Neural cell (in vitro differentiated cells): ENCODE data around the gene ZNF197. TPM values are rescaled to one million over a fixed set of nuclear protein-coding genes. Genes with fewer than 3 reads are reported as not detected.

Experiments used
- H2AFZ ChIP-seq: fragments of 200-600, 300-800 bp; sonication (generic), shearing (Covaris generic); 2 replicates; pipeline ENCODE4 v1.6.0; 2014; ENCODE audit warnings: low read depth, mild to moderate bottlenecking, antibody characterized with exemption, low read length, moderate library complexity
- H3F3A ChIP-seq: fragments of 200-600 bp; shearing (Covaris generic); 2 replicates; pipeline ENCODE4 v1.6.1; 2016; ENCODE audit warnings: mild to moderate bottlenecking, moderate library complexity, mixed read lengths, antibody characterized with exemption, low read length; ENCODE audit not compliant: insufficient read depth, poor library complexity, severe bottlenecking
- H3K27ac ChIP-seq: fragments of 200-600, 300-800 bp; sonication (generic), shearing (Covaris generic); 2 replicates; pipeline ENCODE4 v1.5.1; 2014; ENCODE audit warnings: mild to moderate bottlenecking, low read length, moderate library complexity
- H3K27me3 ChIP-seq: fragments of 300-800, 200-600 bp; sonication (generic), shearing (Covaris generic); 2 replicates; pipeline ENCODE4 v1.6.0; 2014; ENCODE audit warnings: mild to moderate bottlenecking, low read depth, low read length, moderate library complexity; ENCODE audit not compliant: insufficient read depth
- H3K36me3 ChIP-seq: fragments of 300-800, 200-600 bp; sonication (generic), shearing (Covaris generic); 2 replicates; pipeline ENCODE4 v1.5.1; 2014; ENCODE audit warnings: mild to moderate bottlenecking, antibody characterized with exemption, low read length, moderate library complexity; ENCODE audit not compliant: insufficient read depth
- H3K4me2 ChIP-seq: fragments of 300-800, 200-600 bp; sonication (generic), shearing (Covaris generic); 2 replicates; pipeline ENCODE4 v1.6.0; 2014; ENCODE audit warnings: mild to moderate bottlenecking, low read length
- H3K4me3 ChIP-seq: fragments of 300-800, 200-600 bp; sonication (generic), shearing (Covaris generic); 2 replicates; pipeline ENCODE4 v1.5.1; 2014; ENCODE audit warnings: mild to moderate bottlenecking, low read length, moderate library complexity
- H3K79me2 ChIP-seq: fragments of 200-600 bp; shearing (Covaris generic); replicated peaks from 2 replicates; pipeline ENCODE4 v1.6.0; 2014; ENCODE audit warnings: mild to moderate bottlenecking, low read length, moderate library complexity; ENCODE audit not compliant: insufficient read depth
- H3K9ac ChIP-seq: fragments of 300-800, 200-600 bp; sonication (generic), shearing (Covaris generic); 2 replicates; pipeline ENCODE4 v1.6.1; 2016; ENCODE audit warnings: mild to moderate bottlenecking, low read length, mixed read lengths
- H3K9me2 ChIP-seq: fragments of 200-600 bp; shearing (Covaris generic); 2 replicates; pipeline ENCODE4 v1.6.1; 2016; ENCODE audit warnings: mild to moderate bottlenecking, low read length, mixed read lengths; ENCODE audit not compliant: insufficient read depth
- H3K9me3 ChIP-seq: fragments of 200-600, 300-800 bp; sonication (generic), shearing (Covaris generic); 2 replicates; pipeline ENCODE4 v1.6.1; 2016; ENCODE audit warnings: mild to moderate bottlenecking, mixed run types, low read length, moderate library complexity, mixed read lengths
- H4K20me1 ChIP-seq: fragments of 200-600 bp; shearing (Covaris generic); 2 replicates; pipeline ENCODE4 v1.6.1; 2016; ENCODE audit warnings: mild to moderate bottlenecking, mixed run types; ENCODE audit not compliant: insufficient read depth
- EP300 ChIP-seq: fragments of 450-650 bp; conservative IDR thresholded peaks from 2 replicates; pipeline ENCODE4 v1.6.1; 2014; ENCODE audit warnings: antibody characterized with exemption, mild to moderate bottlenecking, moderate library complexity; ENCODE audit not compliant: poor library complexity, severe bottlenecking
- EZH2 ChIP-seq: fragments of 200-600, 300-800 bp; shearing (Covaris generic), sonication (generic); IDR thresholded peaks from 2 replicates; pipeline ENCODE4 v1.6.1; 2014; ENCODE audit warnings: antibody characterized with exemption, low read length, borderline replicate concordance, mild to moderate bottlenecking; ENCODE audit not compliant: insufficient read depth, poor library complexity, severe bottlenecking
- MXI1 ChIP-seq: fragments of 450-650 bp; conservative IDR thresholded peaks from 2 replicates; pipeline ENCODE4 v1.6.1; 2014; ENCODE audit warnings: antibody characterized with exemption, mild to moderate bottlenecking; ENCODE audit not compliant: poor library complexity, severe bottlenecking
- POLR2AphosphoS5 ChIP-seq: IDR thresholded peaks from 2 replicates; pipeline ENCODE4 v1.6.1; 2012
- RAD21 ChIP-seq: fragments of 450-650 bp; conservative IDR thresholded peaks from 2 replicates; pipeline ENCODE4 v1.6.1; 2014; ENCODE audit warnings: antibody characterized with exemption, mild to moderate bottlenecking, moderate library complexity
- SMC3 ChIP-seq: fragments of 450-650 bp; conservative IDR thresholded peaks from 2 replicates; pipeline ENCODE4 v1.6.1; 2014; ENCODE audit warnings: antibody characterized with exemption, mild to moderate bottlenecking, moderate library complexity; ENCODE audit not compliant: poor library complexity
- TAF1 ChIP-seq: IDR thresholded peaks from 2 replicates; pipeline ENCODE4 v1.6.1; 2012; ENCODE audit warnings: low read depth
- polyA plus RNA-seq: library from polyadenylated mRNA; depleted of rRNA; stranded (reverse); fragments of >200 nt; gene quantifications from 2 replicates; pipeline ENCODE4 v1.2.3, GENCODE V29; 2014
- TF ChIP-seq, protein P1 (sequence below): IDR thresholded peaks from 2 replicates; pipeline ENCODE4 v1.6.1; 2012; ENCODE audit warnings: borderline replicate concordance
- TF ChIP-seq, protein P2 (sequence below): fragments of 450-650 bp; IDR thresholded peaks from 2 replicates; pipeline ENCODE4 v1.5.1; 2014; ENCODE audit warnings: antibody characterized with exemption, mild to moderate bottlenecking, moderate library complexity; ENCODE audit not compliant: poor library complexity, severe bottlenecking

The ZNF197 gene
- polyA plus RNA-seq, 1 donor from 2014 or later, result 64.1 TPM

GRCh38 chr3:44659434-44659833 is 34.6 kb downstream of the ZNF197 start:
- H3K36me3 ChIP-seq, result peaks cover 25% of the 10 kb centered on the region
- H2AFZ ChIP-seq, result no peak overlapping the region
- H3K9me3 ChIP-seq, result no peaks in the 10 kb centered on the region
- no peak overlapping the region for H3K9ac ChIP-seq
- H3K79me2 ChIP-seq, result no peaks in the 10 kb centered on the region
- no peak overlapping the region for H3K4me2 ChIP-seq
- no peaks in the 10 kb centered on the region for H3F3A ChIP-seq
- TF ChIP-seq EP300, result no peak
- TF ChIP-seq MXI1, result no peak
- TF ChIP-seq SMC3, result no peak
- TF ChIP-seq RAD21, result no peak
- TF ChIP-seq, protein P1, sequence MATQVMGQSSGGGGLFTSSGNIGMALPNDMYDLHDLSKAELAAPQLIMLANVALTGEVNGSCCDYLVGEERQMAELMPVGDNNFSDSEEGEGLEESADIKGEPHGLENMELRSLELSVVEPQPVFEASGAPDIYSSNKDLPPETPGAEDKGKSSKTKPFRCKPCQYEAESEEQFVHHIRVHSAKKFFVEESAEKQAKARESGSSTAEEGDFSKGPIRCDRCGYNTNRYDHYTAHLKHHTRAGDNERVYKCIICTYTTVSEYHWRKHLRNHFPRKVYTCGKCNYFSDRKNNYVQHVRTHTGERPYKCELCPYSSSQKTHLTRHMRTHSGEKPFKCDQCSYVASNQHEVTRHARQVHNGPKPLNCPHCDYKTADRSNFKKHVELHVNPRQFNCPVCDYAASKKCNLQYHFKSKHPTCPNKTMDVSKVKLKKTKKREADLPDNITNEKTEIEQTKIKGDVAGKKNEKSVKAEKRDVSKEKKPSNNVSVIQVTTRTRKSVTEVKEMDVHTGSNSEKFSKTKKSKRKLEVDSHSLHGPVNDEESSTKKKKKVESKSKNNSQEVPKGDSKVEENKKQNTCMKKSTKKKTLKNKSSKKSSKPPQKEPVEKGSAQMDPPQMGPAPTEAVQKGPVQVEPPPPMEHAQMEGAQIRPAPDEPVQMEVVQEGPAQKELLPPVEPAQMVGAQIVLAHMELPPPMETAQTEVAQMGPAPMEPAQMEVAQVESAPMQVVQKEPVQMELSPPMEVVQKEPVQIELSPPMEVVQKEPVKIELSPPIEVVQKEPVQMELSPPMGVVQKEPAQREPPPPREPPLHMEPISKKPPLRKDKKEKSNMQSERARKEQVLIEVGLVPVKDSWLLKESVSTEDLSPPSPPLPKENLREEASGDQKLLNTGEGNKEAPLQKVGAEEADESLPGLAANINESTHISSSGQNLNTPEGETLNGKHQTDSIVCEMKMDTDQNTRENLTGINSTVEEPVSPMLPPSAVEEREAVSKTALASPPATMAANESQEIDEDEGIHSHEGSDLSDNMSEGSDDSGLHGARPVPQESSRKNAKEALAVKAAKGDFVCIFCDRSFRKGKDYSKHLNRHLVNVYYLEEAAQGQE, result no peak
- TF ChIP-seq, protein P2, sequence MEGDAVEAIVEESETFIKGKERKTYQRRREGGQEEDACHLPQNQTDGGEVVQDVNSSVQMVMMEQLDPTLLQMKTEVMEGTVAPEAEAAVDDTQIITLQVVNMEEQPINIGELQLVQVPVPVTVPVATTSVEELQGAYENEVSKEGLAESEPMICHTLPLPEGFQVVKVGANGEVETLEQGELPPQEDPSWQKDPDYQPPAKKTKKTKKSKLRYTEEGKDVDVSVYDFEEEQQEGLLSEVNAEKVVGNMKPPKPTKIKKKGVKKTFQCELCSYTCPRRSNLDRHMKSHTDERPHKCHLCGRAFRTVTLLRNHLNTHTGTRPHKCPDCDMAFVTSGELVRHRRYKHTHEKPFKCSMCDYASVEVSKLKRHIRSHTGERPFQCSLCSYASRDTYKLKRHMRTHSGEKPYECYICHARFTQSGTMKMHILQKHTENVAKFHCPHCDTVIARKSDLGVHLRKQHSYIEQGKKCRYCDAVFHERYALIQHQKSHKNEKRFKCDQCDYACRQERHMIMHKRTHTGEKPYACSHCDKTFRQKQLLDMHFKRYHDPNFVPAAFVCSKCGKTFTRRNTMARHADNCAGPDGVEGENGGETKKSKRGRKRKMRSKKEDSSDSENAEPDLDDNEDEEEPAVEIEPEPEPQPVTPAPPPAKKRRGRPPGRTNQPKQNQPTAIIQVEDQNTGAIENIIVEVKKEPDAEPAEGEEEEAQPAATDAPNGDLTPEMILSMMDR, result no peak
- no peak for TF ChIP-seq POLR2AphosphoS5
- no peak for TF ChIP-seq TAF1
- no peak for TF ChIP-seq EZH2
- no peaks in the 10 kb centered on the region for H3K9me2 ChIP-seq
- no peaks in the 10 kb centered on the region for H4K20me1 ChIP-seq
- no peak overlapping the region for H3K4me3 ChIP-seq
- H3K27ac ChIP-seq, result no peak overlapping the region
- no peaks in the 10 kb centered on the region for H3K27me3 ChIP-seq

DNA sequence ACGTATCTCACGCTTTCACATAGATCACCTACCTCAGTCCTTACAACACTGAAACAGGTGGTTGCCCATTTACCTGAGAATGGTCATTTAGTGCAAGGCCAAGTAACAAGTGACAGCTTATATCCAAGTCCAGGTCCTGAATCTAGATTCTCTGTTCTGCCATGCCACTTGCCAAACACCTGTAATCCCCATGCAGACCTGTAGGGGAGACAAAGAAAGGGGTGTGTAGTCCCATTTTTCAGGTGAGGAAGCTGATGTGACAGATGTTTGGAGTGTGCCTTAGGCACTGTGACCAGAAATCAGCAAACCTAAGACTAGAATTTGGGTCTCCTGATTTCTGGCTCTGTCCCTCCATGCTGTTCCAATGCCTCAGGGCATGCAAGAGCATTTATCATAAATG is 36.4 kb downstream of the ZNF197 start:
- Histone ChIP-seq H3K79me2 (no peaks in the 10 kb centered on the region), H3K27ac (no peak overlapping the region), H3K9me3 (no peaks in the 10 kb centered on the region), H4K20me1 (no peaks in the 10 kb centered on the region), H3K4me3 (no peak overlapping the region), H3K36me3 (peaks cover 20% of the 10 kb centered on the region), H3K4me2 (no peak overlapping the region), H3F3A (no peaks in the 10 kb centered on the region), H3K27me3 (no peaks in the 10 kb centered on the region), H3K9me2 (no peaks in the 10 kb centered on the region), H2AFZ (no peak overlapping the region), H3K9ac (no peak overlapping the region)
- TF ChIP-seq RAD21 (no peak), MXI1 (no peak), POLR2AphosphoS5 (no peak), TAF1 (no peak), EP300 (no peak), EZH2 (no peak), SMC3 (no peak)
- TF ChIP-seq, protein P2, result peak; percentile 44
- TF ChIP-seq, protein P1, result no peak
